Nephron (organoid): ENCODE results near the gene SPTLC2.

ENCODE experiments used
- H3K27ac Mint-ChIP-seq, 3 experiments: 2 replicates each; pipeline ENCODE4 v1.8.0; 2020; ENCODE audit warnings: mixed read lengths in 3 of 3, mild to moderate bottlenecking in 2 of 3, moderate library complexity in 1 of 3
- H3K27me3 Mint-ChIP-seq: 2 replicates; pipeline ENCODE4 v1.8.0; 2021; ENCODE audit warnings: low read depth, mild to moderate bottlenecking, moderate library complexity, mixed read lengths
- H3K36me3 Mint-ChIP-seq: 2 replicates; pipeline ENCODE4 v1.8.0; 2020; ENCODE audit warnings: low read depth, mixed read lengths
- H3K4me1 Mint-ChIP-seq: 2 replicates; pipeline ENCODE4 v1.8.0; 2020; ENCODE audit warnings: mixed read lengths
- H3K4me3 Mint-ChIP-seq, 3 experiments: 2 replicates each; pipeline ENCODE4 v1.8.0; 2020; ENCODE audit warnings: mild to moderate bottlenecking in 3 of 3, mixed read lengths in 3 of 3, moderate library complexity in 2 of 3
- H3K9me3 Mint-ChIP-seq: 2 replicates; pipeline ENCODE4 v1.8.0; 2020; ENCODE audit warnings: mixed read lengths
- TF ChIP-seq, protein P1 (sequence below), 3 experiments: fragments of 200-600 bp; sonication (generic); IDR thresholded peaks; one replicate each; pipeline ENCODE4 v1.5.0; 2021; ENCODE audit warnings: antibody characterized with exemption in 3 of 3; ENCODE audit not compliant: unreplicated experiment in 3 of 3

Gene SPTLC2

GRCh38 chr14:77603031-77603430 is 13.4 kb downstream of the SPTLC2 start:
- no peak overlapping the region for H3K4me3 Mint-ChIP-seq
- H3K36me3 Mint-ChIP-seq, result peaks cover 8% of the 10 kb centered on the region
- peak overlapping the region in 1 of 3 experiments; percentile 44 for H3K27ac Mint-ChIP-seq
- no peaks in the 10 kb centered on the region for H3K27me3 Mint-ChIP-seq
- TF ChIP-seq, protein P1, sequence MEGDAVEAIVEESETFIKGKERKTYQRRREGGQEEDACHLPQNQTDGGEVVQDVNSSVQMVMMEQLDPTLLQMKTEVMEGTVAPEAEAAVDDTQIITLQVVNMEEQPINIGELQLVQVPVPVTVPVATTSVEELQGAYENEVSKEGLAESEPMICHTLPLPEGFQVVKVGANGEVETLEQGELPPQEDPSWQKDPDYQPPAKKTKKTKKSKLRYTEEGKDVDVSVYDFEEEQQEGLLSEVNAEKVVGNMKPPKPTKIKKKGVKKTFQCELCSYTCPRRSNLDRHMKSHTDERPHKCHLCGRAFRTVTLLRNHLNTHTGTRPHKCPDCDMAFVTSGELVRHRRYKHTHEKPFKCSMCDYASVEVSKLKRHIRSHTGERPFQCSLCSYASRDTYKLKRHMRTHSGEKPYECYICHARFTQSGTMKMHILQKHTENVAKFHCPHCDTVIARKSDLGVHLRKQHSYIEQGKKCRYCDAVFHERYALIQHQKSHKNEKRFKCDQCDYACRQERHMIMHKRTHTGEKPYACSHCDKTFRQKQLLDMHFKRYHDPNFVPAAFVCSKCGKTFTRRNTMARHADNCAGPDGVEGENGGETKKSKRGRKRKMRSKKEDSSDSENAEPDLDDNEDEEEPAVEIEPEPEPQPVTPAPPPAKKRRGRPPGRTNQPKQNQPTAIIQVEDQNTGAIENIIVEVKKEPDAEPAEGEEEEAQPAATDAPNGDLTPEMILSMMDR (IDR thresholded peaks at IDR 0.05; ENCODE audit: unreplicated experiment in 3 of 3), result no peak
- H3K4me1 Mint-ChIP-seq, result peaks cover 37% of the 10 kb centered on the region
- no peaks in the 10 kb centered on the region for H3K9me3 Mint-ChIP-seq

DNA sequence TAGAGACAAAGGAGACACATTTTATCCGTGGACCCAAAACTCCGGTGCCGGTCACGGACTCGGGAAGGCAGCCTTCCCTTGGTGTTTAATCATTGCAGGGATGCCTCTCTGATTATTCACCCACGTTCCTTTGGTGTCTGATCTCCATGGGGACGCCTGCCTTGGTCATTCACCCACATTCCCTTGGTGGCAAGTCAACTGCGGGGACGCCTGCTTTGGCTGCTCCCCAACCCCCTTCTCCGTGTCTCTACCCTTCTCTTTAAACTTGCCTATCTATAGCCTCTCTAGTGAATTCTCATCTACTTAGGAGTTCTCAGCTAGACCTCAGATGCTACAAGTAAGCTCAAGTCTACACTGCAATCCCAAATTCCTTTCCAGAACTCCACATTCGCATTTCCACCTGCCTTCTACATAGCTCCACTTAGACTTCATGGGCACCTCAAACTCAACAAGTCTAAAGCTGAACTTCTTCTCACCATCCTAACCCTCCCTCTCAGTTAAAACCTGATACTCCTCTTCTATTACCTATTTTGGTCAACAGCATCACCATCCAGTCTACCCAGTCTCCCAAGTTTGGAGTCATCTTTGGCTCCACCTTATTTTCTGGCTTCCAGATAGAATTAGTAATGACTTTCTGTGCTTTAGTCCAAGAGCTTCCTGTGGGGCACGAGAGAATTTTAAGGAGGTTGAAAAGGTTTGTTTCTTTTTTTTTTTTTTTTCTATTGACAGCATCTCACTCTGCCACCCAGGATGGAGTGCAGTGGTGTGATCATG is 14.4 kb downstream of the SPTLC2 start:
- no peaks in the 10 kb centered on the region for H3K9me3 Mint-ChIP-seq
- no peak overlapping the region for H3K4me3 Mint-ChIP-seq
- H3K27me3 Mint-ChIP-seq, result no peaks in the 10 kb centered on the region

DNA sequence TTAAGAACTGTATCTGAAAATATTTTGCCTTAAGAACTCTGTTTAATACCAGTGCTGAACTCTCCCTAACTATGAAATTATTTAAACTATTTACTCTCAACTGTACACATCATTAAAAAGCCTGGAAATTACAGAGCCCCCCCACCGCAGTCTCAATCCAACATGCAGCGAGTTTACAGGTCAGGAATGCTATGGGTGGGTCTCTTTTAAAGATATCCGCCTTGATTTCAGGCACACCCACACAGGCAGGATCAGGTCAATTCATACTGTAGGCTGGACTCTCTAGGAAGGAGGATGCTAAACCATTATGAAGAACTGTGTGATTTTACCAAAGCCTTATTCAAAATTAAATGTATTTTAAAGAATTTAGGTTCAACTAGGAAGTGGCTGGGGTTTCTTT is 16.5 kb downstream of the SPTLC2 start:
- Mint-ChIP-seq H3K27me3 (no peaks in the 10 kb centered on the region), H3K36me3 (peaks cover 22% of the 10 kb centered on the region), H3K27ac (peak overlapping the region; percentile 55 to 67 (median 65)), H3K4me1 (peaks cover 33% of the 10 kb centered on the region), H3K9me3 (no peaks in the 10 kb centered on the region), H3K4me3 (no peak overlapping the region)
- TF ChIP-seq, protein P1 (IDR thresholded peaks at IDR 0.05; ENCODE audit: unreplicated experiment in 3 of 3), result no peak

More for the DNA sequence above, 14.4 kb downstream of the SPTLC2 start:
- H3K36me3 Mint-ChIP-seq, result peaks cover 10% of the 10 kb centered on the region
- TF ChIP-seq, protein P1 (IDR thresholded peaks at IDR 0.05; ENCODE audit: unreplicated experiment in 3 of 3), result no peak
- peaks cover 37% of the 10 kb centered on the region for H3K4me1 Mint-ChIP-seq
- peak overlapping the region in 2 of 3 experiments; percentile 16 to 34 for H3K27ac Mint-ChIP-seq

- peak overlapping the region in 1 of 3 experiments; percentile 49 for H3K4me3 Mint-ChIP-seq
- peaks cover 28% of the 10 kb centered on the region for H3K4me1 Mint-ChIP-seq
- peak overlapping the region; percentile 89 to 94 (median 91) for H3K27ac Mint-ChIP-seq
- peaks cover 28% of the 10 kb centered on the region for H3K36me3 Mint-ChIP-seq
- no peaks in the 10 kb centered on the region for H3K9me3 Mint-ChIP-seq
- TF ChIP-seq, protein P1 (IDR thresholded peaks at IDR 0.05; ENCODE audit: unreplicated experiment in 3 of 3), result no peak
- H3K27me3 Mint-ChIP-seq, result no peaks in the 10 kb centered on the region
Measured at GRCh38 chr14:77598366-77599070, 17.9 kb downstream of the SPTLC2 start.

- no peaks in the 10 kb centered on the region for H3K9me3 Mint-ChIP-seq
- H3K36me3 Mint-ChIP-seq, result peaks cover 31% of the 10 kb centered on the region
- no peaks in the 10 kb centered on the region for H3K27me3 Mint-ChIP-seq
- no peak overlapping the region for H3K4me3 Mint-ChIP-seq
- peak overlapping the region; percentile 15 to 70 (median 60) for H3K27ac Mint-ChIP-seq
- peaks cover 2% of the 10 kb centered on the region for H3K4me1 Mint-ChIP-seq
- TF ChIP-seq, protein P1 (IDR thresholded peaks at IDR 0.05; ENCODE audit: unreplicated experiment in 3 of 3), result no peak
Measured at GRCh38 chr14:77593501-77593961, 22.9 kb downstream of the SPTLC2 start.
